ENCODE data around the gene C6orf120.

C6orf120 gene

GRCh38 chr6:169678342-169678741, 23.6 kb upstream of the C6orf120 start:
- H3K4me3 ChIP-seq (ENCODE audit: low read depth, low read length), result no peak overlapping the region
- TF ChIP-seq CTCF (IDR thresholded peaks at IDR 0.05; ENCODE audit: borderline replicate concordance, insufficient read depth, low read depth, low read length), result no peak

- H3K4me3 ChIP-seq (ENCODE audit: low read depth, low read length), result no peak overlapping the region
- no peak for TF ChIP-seq CTCF (IDR thresholded peaks at IDR 0.05; ENCODE audit: borderline replicate concordance, insufficient read depth, low read depth, low read length)
These were observed 17.9 kb upstream of the C6orf120 start for GRCh38 chr6:169684056-169684455.

GRCh38 chr6:169685860-169686259, 16.1 kb upstream of the C6orf120 start:
- TF ChIP-seq CTCF (IDR thresholded peaks at IDR 0.05; ENCODE audit: borderline replicate concordance, insufficient read depth, low read depth, low read length), result no peak
- H3K4me3 ChIP-seq (ENCODE audit: low read depth, low read length), result no peak overlapping the region

- no peak overlapping the region for H3K4me3 ChIP-seq (ENCODE audit: low read depth, low read length)
- TF ChIP-seq CTCF (IDR thresholded peaks at IDR 0.05; ENCODE audit: borderline replicate concordance, insufficient read depth, low read depth, low read length), result no peak
These were observed 12.6 kb upstream of the C6orf120 start for GRCh38 chr6:169689287-169689686.

GRCh38 chr6:169691260-169691659, 10.7 kb upstream of the C6orf120 start:
- TF ChIP-seq CTCF (IDR thresholded peaks at IDR 0.05; ENCODE audit: borderline replicate concordance, insufficient read depth, low read depth, low read length), result no peak
- H3K4me3 ChIP-seq (ENCODE audit: low read depth, low read length), result no peak overlapping the region

GRCh38 chr6:169692516-169692915, 9.4 kb upstream of the C6orf120 start:
- H3K4me3 ChIP-seq (ENCODE audit: low read depth, low read length), result no peak overlapping the region
- TF ChIP-seq CTCF (IDR thresholded peaks at IDR 0.05; ENCODE audit: borderline replicate concordance, insufficient read depth, low read depth, low read length), result no peak

- TF ChIP-seq CTCF (IDR thresholded peaks at IDR 0.05; ENCODE audit: borderline replicate concordance, insufficient read depth, low read depth, low read length), result no peak
- no peak overlapping the region for H3K4me3 ChIP-seq (ENCODE audit: low read depth, low read length)
These were observed 6.8 kb upstream of the C6orf120 start for GRCh38 chr6:169695131-169695530.

Data from GM12875 (cell line).